DOHH2 (cell line): Measurements from ENCODE around the gene YBX2.

Experiments used
- EZH2phosphoT487 ChIP-seq: fragments of 200-600 bp; sonication (generic); IDR thresholded peaks from 2 replicates; pipeline ENCODE4 v1.6.1; 2017; ENCODE audit warnings: borderline replicate concordance, mild to moderate bottlenecking, antibody characterized with exemption, low read length, moderate library complexity, mixed read lengths
- TF ChIP-seq, protein P1 (sequence below): fragments of 200-600 bp; sonication (generic); IDR thresholded peaks from one replicate; pipeline ENCODE4 v1.5.1; 2014; ENCODE audit warnings: antibody characterized with exemption, mild to moderate bottlenecking, low read depth, low read length; ENCODE audit not compliant: poor library complexity, severe bottlenecking

DNA sequence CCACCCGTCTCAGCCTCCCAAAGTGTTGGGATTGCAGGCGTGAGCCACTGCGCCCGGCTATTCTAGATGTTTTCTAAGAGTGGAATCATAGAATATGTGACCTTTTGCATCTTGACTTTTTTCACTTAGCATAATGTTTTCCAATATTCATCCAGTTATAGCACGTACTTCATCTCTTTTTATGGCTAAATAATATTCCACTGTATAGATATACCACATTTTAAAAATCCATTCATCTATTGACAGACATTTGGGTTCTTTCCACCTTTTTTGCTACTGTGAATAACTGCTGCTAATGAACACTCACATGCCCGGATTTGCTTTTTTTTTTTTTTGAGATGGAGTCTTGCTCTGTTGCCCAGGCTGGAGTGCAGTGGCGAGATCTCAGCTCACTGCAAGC lies 9.7 kb upstream of the YBX2 start:
- TF ChIP-seq, protein P1, sequence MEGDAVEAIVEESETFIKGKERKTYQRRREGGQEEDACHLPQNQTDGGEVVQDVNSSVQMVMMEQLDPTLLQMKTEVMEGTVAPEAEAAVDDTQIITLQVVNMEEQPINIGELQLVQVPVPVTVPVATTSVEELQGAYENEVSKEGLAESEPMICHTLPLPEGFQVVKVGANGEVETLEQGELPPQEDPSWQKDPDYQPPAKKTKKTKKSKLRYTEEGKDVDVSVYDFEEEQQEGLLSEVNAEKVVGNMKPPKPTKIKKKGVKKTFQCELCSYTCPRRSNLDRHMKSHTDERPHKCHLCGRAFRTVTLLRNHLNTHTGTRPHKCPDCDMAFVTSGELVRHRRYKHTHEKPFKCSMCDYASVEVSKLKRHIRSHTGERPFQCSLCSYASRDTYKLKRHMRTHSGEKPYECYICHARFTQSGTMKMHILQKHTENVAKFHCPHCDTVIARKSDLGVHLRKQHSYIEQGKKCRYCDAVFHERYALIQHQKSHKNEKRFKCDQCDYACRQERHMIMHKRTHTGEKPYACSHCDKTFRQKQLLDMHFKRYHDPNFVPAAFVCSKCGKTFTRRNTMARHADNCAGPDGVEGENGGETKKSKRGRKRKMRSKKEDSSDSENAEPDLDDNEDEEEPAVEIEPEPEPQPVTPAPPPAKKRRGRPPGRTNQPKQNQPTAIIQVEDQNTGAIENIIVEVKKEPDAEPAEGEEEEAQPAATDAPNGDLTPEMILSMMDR, result no peak
- TF ChIP-seq EZH2phosphoT487, result no peak
